Immature natural killer cell (primary cell): ENCODE results near the gene VRK2. TPM values are rescaled to one million over a fixed set of nuclear protein-coding genes. Genes with fewer than 3 reads are reported as not detected.
"Not testable (repeated sequence)": the region's sequence is repeated elsewhere in the genome, so short reads cannot be mapped to it uniquely, and the experiment has no call there.

Experiments used
- DNase-seq, 3 donors: peaks; one replicate each; pipeline ENCODE4 v3.0.0; 2022; ENCODE audit warnings: mixed read lengths in 1 of 3
- H3K27ac Mint-ChIP-seq, 6 donors: one replicate each; pipeline ENCODE4 v1.8.0; 2020; ENCODE audit warnings: mixed read lengths in 6 of 6, mild to moderate bottlenecking in 5 of 6, inconsistent platforms in 4 of 6, moderate library complexity in 3 of 6
- H3K27me3 Mint-ChIP-seq, 3 donors: one replicate each; pipeline ENCODE4 v1.8.0; 2020 to 2021; ENCODE audit warnings: low read depth in 3 of 3, mild to moderate bottlenecking in 3 of 3, mixed read lengths in 3 of 3, moderate library complexity in 3 of 3, inconsistent platforms in 1 of 3
- H3K36me3 Mint-ChIP-seq, 3 donors: one replicate each; pipeline ENCODE4 v1.8.0; 2020; ENCODE audit warnings: mixed read lengths in 3 of 3, inconsistent platforms in 2 of 3, mild to moderate bottlenecking in 2 of 3
- H3K4me1 Mint-ChIP-seq, 2 donors: one replicate each; pipeline ENCODE4 v1.8.0; 2020; ENCODE audit warnings: inconsistent platforms in 2 of 2, mild to moderate bottlenecking in 2 of 2, mixed read lengths in 2 of 2, moderate library complexity in 1 of 2
- H3K4me3 Mint-ChIP-seq, 5 donors: one replicate each; pipeline ENCODE4 v1.8.0; 2020; ENCODE audit warnings: mild to moderate bottlenecking in 5 of 5, mixed read lengths in 5 of 5, inconsistent platforms in 3 of 5, moderate library complexity in 3 of 5
- H3K9me3 Mint-ChIP-seq, 6 donors: one replicate each; pipeline ENCODE4 v1.8.0; 2020; ENCODE audit warnings: mild to moderate bottlenecking in 6 of 6, mixed read lengths in 6 of 6, inconsistent platforms in 4 of 6, moderate library complexity in 3 of 6
- polyA plus RNA-seq, 3 donors: library from polyadenylated mRNA; unstranded; fragments of 300-500 nt; fragmentation: Illumina TruSeq; gene quantifications; one replicate each; pipeline ENCODE4 v1.2.3, GENCODE V29; 2021

Gene VRK2
- polyA plus RNA-seq, 3 donors from 2014 or later: 18.7 to 32.4 (median 26.0) TPM

GRCh38 chr2:58063641-58064040 is 17.0 kb downstream of the VRK2 start:
- peaks cover 3 to 15% (median 6%) of the 10 kb centered on the region in 3 donors for H3K36me3 Mint-ChIP-seq
- no peaks in the 10 kb centered on the region for H3K9me3 Mint-ChIP-seq
- DNase-seq: no peak
- H3K27me3 Mint-ChIP-seq: peaks cover 0 to 2% (median 0%) of the 10 kb centered on the region in 3 donors
- peak overlapping the region in 3 of 6 donors; percentile 1 to 13 (median 5) for H3K27ac Mint-ChIP-seq
- H3K4me1 Mint-ChIP-seq: peaks cover 25 to 43% of the 10 kb centered on the region in 2 donors
- H3K4me3 Mint-ChIP-seq: peak overlapping the region in 3 of 5 donors; percentile 0 to 1 (median 0)

- no peak for DNase-seq
- H3K27ac Mint-ChIP-seq: peak overlapping the region in 4 of 6 donors; percentile 1 to 13 (median 6)
- peak overlapping the region in 2 of 5 donors; percentile 0 to 1 for H3K4me3 Mint-ChIP-seq
- H3K4me1 Mint-ChIP-seq: peaks cover 25 to 47% of the 10 kb centered on the region in 2 donors
- H3K9me3 Mint-ChIP-seq: no peaks in the 10 kb centered on the region
- H3K27me3 Mint-ChIP-seq: peaks cover 0 to 2% (median 0%) of the 10 kb centered on the region in 3 donors
- H3K36me3 Mint-ChIP-seq: peaks cover 4 to 16% (median 11%) of the 10 kb centered on the region in 3 donors
These were observed 17.5 kb downstream of the VRK2 start for GRCh38 chr2:58064086-58064485.

GRCh38 chr2:58065248-58065647 is 18.6 kb downstream of the VRK2 start:
- DNase-seq: no peak
- Mint-ChIP-seq H3K36me3 (peaks cover 4 to 17% (median 12%) of the 10 kb centered on the region in 3 donors), H3K27ac (no peak overlapping the region), H3K4me3 (no peak overlapping the region), H3K9me3 (no peaks in the 10 kb centered on the region), H3K27me3 (peaks cover 0 to 2% (median 0%) of the 10 kb centered on the region in 3 donors), H3K4me1 (peaks cover 25 to 54% of the 10 kb centered on the region in 2 donors)

- H3K4me1 Mint-ChIP-seq: peaks cover 29 to 72% of the 10 kb centered on the region in 2 donors
These were observed 20.4 kb downstream of the VRK2 start for GRCh38 chr2:58067001-58067400.

DNA sequence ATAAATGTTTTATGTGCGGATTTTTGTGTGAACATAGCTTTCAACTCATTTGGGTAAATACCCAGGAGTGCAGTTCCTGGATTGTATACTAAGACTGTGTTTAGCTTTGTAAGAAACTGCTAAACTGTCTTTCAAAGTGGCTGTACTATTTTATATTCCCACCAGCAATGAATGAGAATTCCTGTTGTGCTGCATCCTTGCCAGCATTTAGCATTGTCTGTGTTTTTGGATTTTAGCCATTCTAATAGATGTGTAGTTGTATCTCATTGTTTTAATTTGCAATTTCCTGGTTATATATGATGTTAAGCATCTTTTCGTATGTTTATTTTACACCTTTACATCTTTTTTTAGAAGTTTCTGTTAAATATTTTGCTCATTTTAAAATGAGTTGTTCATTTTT is 24.2 kb downstream of the VRK2 start:
- Mint-ChIP-seq H3K27me3 (peaks cover 0 to 2% (median 0%) of the 10 kb centered on the region in 3 donors), H3K4me3 (no peak overlapping the region), H3K4me1 (peaks cover 19 to 86% of the 10 kb centered on the region in 2 donors), H3K9me3 (no peaks in the 10 kb centered on the region), H3K27ac (no peak overlapping the region), H3K36me3 (peaks cover 14 to 28% (median 26%) of the 10 kb centered on the region in 3 donors)
- no peak for DNase-seq

More at GRCh38 chr2:58067001-58067400, 20.4 kb downstream of the VRK2 start:
- H3K9me3 Mint-ChIP-seq: no peaks in the 10 kb centered on the region
- peaks cover 0 to 2% (median 0%) of the 10 kb centered on the region in 3 donors for H3K27me3 Mint-ChIP-seq
- peaks cover 7 to 16% (median 15%) of the 10 kb centered on the region in 3 donors for H3K36me3 Mint-ChIP-seq
- no peak for DNase-seq
- peak overlapping the region in 4 of 6 donors; percentile 6 to 66 (median 28) for H3K27ac Mint-ChIP-seq
- H3K4me3 Mint-ChIP-seq: no peak overlapping the region

GRCh38 chr2:58072102-58072501 is 25.5 kb downstream of the VRK2 start:
- H3K9me3 Mint-ChIP-seq: no peaks in the 10 kb centered on the region
- peaks cover 8 to 77% of the 10 kb centered on the region in 2 donors for H3K4me1 Mint-ChIP-seq
- no peak overlapping the region for H3K4me3 Mint-ChIP-seq
- peak overlapping the region in 1 of 6 donors; percentile 43 for H3K27ac Mint-ChIP-seq
- peaks cover 14 to 28% (median 26%) of the 10 kb centered on the region in 3 donors for H3K36me3 Mint-ChIP-seq
- DNase-seq: no peak
- peaks cover 0 to 2% (median 0%) of the 10 kb centered on the region in 3 donors for H3K27me3 Mint-ChIP-seq

DNA sequence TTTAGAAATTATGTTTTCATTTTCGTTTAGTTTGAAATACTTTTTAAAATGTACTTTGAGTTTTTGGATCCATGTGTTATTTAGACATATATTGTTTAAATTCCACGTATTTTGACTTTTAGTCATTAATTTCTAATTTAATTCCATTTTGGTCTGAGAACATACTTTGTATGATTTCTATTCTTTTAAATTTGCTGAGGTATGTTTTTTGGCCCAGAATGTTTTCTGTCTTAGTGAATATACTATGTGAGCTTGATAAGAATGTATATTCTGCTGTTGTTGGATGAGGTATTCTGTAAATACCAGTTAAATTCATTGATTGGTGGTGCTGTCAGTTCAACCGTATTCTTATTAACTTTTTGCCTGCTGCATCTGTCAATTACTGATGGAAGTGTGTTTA is 26.4 kb downstream of the VRK2 start:
- peaks cover 0 to 2% (median 0%) of the 10 kb centered on the region in 3 donors for H3K27me3 Mint-ChIP-seq
- no peaks in the 10 kb centered on the region for H3K9me3 Mint-ChIP-seq
- H3K4me1 Mint-ChIP-seq: peaks cover 11 to 77% of the 10 kb centered on the region in 2 donors
- H3K4me3 Mint-ChIP-seq: no peak overlapping the region
- no peak for DNase-seq
- H3K36me3 Mint-ChIP-seq: peaks cover 14 to 30% (median 28%) of the 10 kb centered on the region in 3 donors
- H3K27ac Mint-ChIP-seq: no peak overlapping the region

- Mint-ChIP-seq H3K27me3 (peaks cover 0 to 2% (median 0%) of the 10 kb centered on the region in 3 donors), H3K36me3 (peaks cover 10 to 23% (median 21%) of the 10 kb centered on the region in 3 donors), H3K4me3 (no peak overlapping the region), H3K9me3 (no peaks in the 10 kb centered on the region), H3K27ac (no peak overlapping the region), H3K4me1 (peaks cover 11 to 75% of the 10 kb centered on the region in 2 donors)
- DNase-seq: no peak
These were observed 27.1 kb downstream of the VRK2 start for GRCh38 chr2:58073751-58074150.

DNA sequence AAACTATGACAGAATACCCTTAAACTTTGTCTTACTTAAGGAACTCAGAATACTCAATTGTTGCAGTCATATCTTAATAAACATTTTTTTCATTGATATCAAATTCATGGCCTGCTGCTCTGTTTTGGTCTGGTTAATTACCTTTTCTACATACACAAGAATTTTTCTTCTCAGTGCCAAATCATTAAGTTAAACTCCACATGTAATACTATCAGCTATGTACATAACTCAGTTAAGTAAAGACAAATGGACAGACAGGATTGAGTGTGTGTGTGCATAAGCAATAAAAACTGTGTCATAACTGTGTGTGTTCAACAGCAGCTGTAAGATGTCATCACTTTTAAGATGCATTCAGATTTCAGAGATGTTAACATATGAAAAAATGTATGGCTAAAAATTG is 34.4 kb downstream of the VRK2 start:
- Mint-ChIP-seq H3K27ac (no peak overlapping the region), H3K4me3 (no peak overlapping the region), H3K36me3 (peaks cover 0 to 16% (median 0%) of the 10 kb centered on the region in 3 donors), H3K9me3 (no peaks in the 10 kb centered on the region), H3K27me3 (peaks cover 0 to 1% (median 0%) of the 10 kb centered on the region in 3 donors), H3K4me1 (peaks cover 3 to 32% of the 10 kb centered on the region in 2 donors)
- DNase-seq: no peak

GRCh38 chr2:58089081-58089480 is 42.5 kb downstream of the VRK2 start:
- peaks cover 2 to 6% of the 10 kb centered on the region in 2 donors for H3K4me1 Mint-ChIP-seq
- H3K27me3 Mint-ChIP-seq: peaks cover 0 to 3% (median 0%) of the 10 kb centered on the region in 3 donors
- no peak overlapping the region for H3K27ac Mint-ChIP-seq
- H3K36me3 Mint-ChIP-seq: peaks cover 18 to 45% (median 43%) of the 10 kb centered on the region in 3 donors
- no peak overlapping the region for H3K4me3 Mint-ChIP-seq
- peaks cover 0 to 3% (median 0%) of the 10 kb centered on the region in 6 donors for H3K9me3 Mint-ChIP-seq
- no peak for DNase-seq

- not testable (repeated sequence) for DNase-seq, H3K4me3 Mint-ChIP-seq, H3K27ac Mint-ChIP-seq, H3K27me3 Mint-ChIP-seq, H3K4me1 Mint-ChIP-seq
- peaks cover 0 to 16% (median 6%) of the 10 kb centered on the region in 6 donors for H3K9me3 Mint-ChIP-seq
- peaks cover 38 to 59% (median 58%) of the 10 kb centered on the region in 3 donors for H3K36me3 Mint-ChIP-seq
These were observed 46.2 kb downstream of the VRK2 start for GRCh38 chr2:58092772-58093171.

GRCh38 chr2:58097025-58097424 is 50.4 kb downstream of the VRK2 start:
- Mint-ChIP-seq H3K27ac (no peak overlapping the region), H3K4me3 (no peak overlapping the region), H3K27me3 (no peaks in the 10 kb centered on the region), H3K4me1 (peaks cover 0 to 5% of the 10 kb centered on the region in 2 donors), H3K9me3 (peaks cover 0 to 16% (median 6%) of the 10 kb centered on the region in 6 donors), H3K36me3 (peaks cover 24 to 42% (median 28%) of the 10 kb centered on the region in 3 donors)
- DNase-seq: no peak

GRCh38 chr2:58098254-58099095 is 51.9 kb downstream of the VRK2 start:
- H3K4me1 Mint-ChIP-seq: peaks cover 0 to 5% of the 10 kb centered on the region in 2 donors
- no peaks in the 10 kb centered on the region for H3K27me3 Mint-ChIP-seq
- H3K9me3 Mint-ChIP-seq: peaks cover 0 to 16% (median 4%) of the 10 kb centered on the region in 6 donors
- H3K4me3 Mint-ChIP-seq: no peak overlapping the region
- no peak for DNase-seq
- H3K27ac Mint-ChIP-seq: no peak overlapping the region
- peaks cover 19 to 42% (median 29%) of the 10 kb centered on the region in 3 donors for H3K36me3 Mint-ChIP-seq
